Activated CD8-positive, alpha-beta T cell treated with anti-CD3 and anti-CD28 coated beads for 36 hours (primary cell): Measurements from ENCODE around the gene CDH6. TPM values are rescaled to one million over a fixed set of nuclear protein-coding genes. Genes with fewer than 3 reads are reported as not detected.

Source experiments
- ATAC-seq: fragments of 200-7000 bp; cut with Tn5 transposase; one replicate; pipeline ENCODE4 v1.10.0; 2021; ENCODE audit warnings: mild to moderate bottlenecking, moderate library complexity
- CTCF ChIA-PET: fragments of 350-600 bp; sonication (Branson Sonifier 250); formaldehyde crosslinking; loops from one replicate; lab custom pipeline; 2021; ENCODE audit warnings: antibody characterized with exemption; lab: Charles Lee
- POLR2A ChIA-PET: fragments of 350-600 bp; sonication (Branson Sonifier 250); formaldehyde crosslinking; loops from one replicate; lab custom pipeline; 2021; ENCODE audit warnings: antibody characterized with exemption; lab: Charles Lee
- DNase-seq: peaks from one replicate; pipeline ENCODE4 v3.0.0-alpha.2; 2020
- H3K27ac Mint-ChIP-seq: one replicate; pipeline ENCODE4 v1.8.0; 2021; ENCODE audit warnings: mild to moderate bottlenecking, mixed read lengths
- H3K27me3 Mint-ChIP-seq: one replicate; pipeline ENCODE4 v1.8.0; 2021; ENCODE audit warnings: mixed read lengths
- H3K36me3 Mint-ChIP-seq: one replicate; pipeline ENCODE4 v1.8.0; 2021; ENCODE audit warnings: low read depth, mixed read lengths
- H3K4me1 Mint-ChIP-seq: one replicate; pipeline ENCODE4 v1.8.0; 2021; ENCODE audit warnings: low read depth, mixed read lengths
- H3K4me3 Mint-ChIP-seq: one replicate; pipeline ENCODE4 v1.8.0; 2021; ENCODE audit warnings: mild to moderate bottlenecking, moderate library complexity, mixed read lengths
- H3K9me3 Mint-ChIP-seq: one replicate; pipeline ENCODE4 v1.8.0; 2021; ENCODE audit warnings: mixed read lengths
- CTCF ChIP-seq: fragments of 200-600 bp; IDR thresholded peaks from one replicate; pipeline ENCODE4 v1.8.0; 2022; ENCODE audit warnings: antibody characterized with exemption, mild to moderate bottlenecking
- intact Hi-C: fragments of 100-400 bp; cut with micrococcal nuclease; formaldehyde crosslinking; loops from one replicate; pipeline ENCODE4 v1.10.0; 2022
- total RNA-seq, 2 experiments: library from RNA; stranded (reverse); gene quantifications; one replicate each; pipeline ENCODE4 v1.2.3, GENCODE V29; 2021

CDH6 gene
- total RNA-seq, 2 experiments from 2014 or later = not detected

DNA sequence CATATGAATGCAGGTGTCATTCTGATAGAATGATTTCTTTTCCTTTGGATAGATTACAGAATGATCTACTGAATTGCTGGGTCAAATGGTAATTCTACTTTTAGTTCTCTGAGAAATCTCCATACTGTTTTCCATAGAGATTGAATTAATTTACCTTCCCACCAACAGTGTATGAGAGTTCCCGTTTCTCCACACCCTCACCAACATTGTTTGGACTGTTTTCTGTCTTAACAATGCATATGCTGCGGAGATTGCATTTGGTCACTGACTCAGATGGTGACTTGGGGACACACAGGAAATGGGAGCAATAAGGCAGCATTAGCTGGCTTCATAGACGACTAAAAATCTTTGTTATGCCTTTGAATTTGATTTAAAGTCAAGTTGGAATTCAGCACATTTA, 95.9 kb downstream of the CDH6 start:
- POLR2A ChIA-PET = no interaction called here
- Mint-ChIP-seq H3K4me1 (no peaks in the 10 kb centered on the region), H3K4me3 (no peak overlapping the region), H3K27me3 (no peaks in the 10 kb centered on the region), H3K36me3 (no peaks in the 10 kb centered on the region), H3K9me3 (no peaks in the 10 kb centered on the region), H3K27ac (no peak overlapping the region)
- CTCF ChIA-PET = no interaction called here
- intact Hi-C loops = no loop called here
- no peak for DNase-seq
- no peak for ATAC-seq
- TF ChIP-seq CTCF = no peak

- no peaks in the 10 kb centered on the region for H3K27me3 Mint-ChIP-seq
- no peaks in the 10 kb centered on the region for H3K4me1 Mint-ChIP-seq
- ATAC-seq (no peak), DNase-seq (no peak)
- TF ChIP-seq CTCF = no peak
- intact Hi-C loops = no loop called here
- CTCF ChIA-PET = no interaction called here
- POLR2A ChIA-PET = no interaction called here
- H3K27ac Mint-ChIP-seq = no peak overlapping the region
- H3K9me3 Mint-ChIP-seq = no peaks in the 10 kb centered on the region
- no peak overlapping the region for H3K4me3 Mint-ChIP-seq
- no peaks in the 10 kb centered on the region for H3K36me3 Mint-ChIP-seq
These were observed 97.9 kb downstream of the CDH6 start for GRCh38 chr5:31291323-31291854.

GRCh38 chr5:31300501-31300900, 107.0 kb downstream of the CDH6 start:
- POLR2A ChIA-PET = no interaction called here
- Mint-ChIP-seq H3K36me3 (no peaks in the 10 kb centered on the region), H3K9me3 (no peaks in the 10 kb centered on the region), H3K4me1 (no peaks in the 10 kb centered on the region), H3K27me3 (no peaks in the 10 kb centered on the region), H3K4me3 (no peak overlapping the region), H3K27ac (no peak overlapping the region)
- DNase-seq (no peak), ATAC-seq (no peak)
- TF ChIP-seq CTCF = no peak
- intact Hi-C loops = no loop called here
- CTCF ChIA-PET = no interaction called here

DNA sequence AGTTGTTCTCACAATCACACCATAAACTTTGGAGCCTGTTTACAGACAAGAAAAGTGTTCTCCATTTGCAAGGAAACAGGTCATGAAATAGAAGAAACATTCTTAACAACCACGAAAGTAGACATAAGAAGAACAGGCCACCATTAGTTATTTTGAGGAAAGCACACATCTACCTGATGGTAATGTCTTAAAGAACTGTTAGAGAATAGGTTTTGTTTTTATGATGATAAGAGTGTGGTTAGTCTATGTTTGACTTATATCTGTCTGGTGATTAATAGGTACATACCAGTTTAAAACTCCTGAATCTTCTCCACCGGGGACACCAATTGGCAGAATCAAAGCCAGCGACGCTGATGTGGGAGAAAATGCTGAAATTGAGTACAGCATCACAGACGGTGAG, 108.3 kb downstream of the CDH6 start:
- ATAC-seq (no peak), DNase-seq (no peak)
- ChIA-PET POLR2A (no interaction called here), CTCF (no interaction called here)
- H3K27ac Mint-ChIP-seq = no peak overlapping the region
- intact Hi-C loops = no loop called here
- H3K4me1 Mint-ChIP-seq = no peaks in the 10 kb centered on the region
- no peak overlapping the region for H3K4me3 Mint-ChIP-seq
- no peaks in the 10 kb centered on the region for H3K9me3 Mint-ChIP-seq
- H3K36me3 Mint-ChIP-seq = no peaks in the 10 kb centered on the region
- TF ChIP-seq CTCF = no peak
- H3K27me3 Mint-ChIP-seq = no peaks in the 10 kb centered on the region

- intact Hi-C loops = no loop called here
- no peaks in the 10 kb centered on the region for H3K4me1 Mint-ChIP-seq
- H3K36me3 Mint-ChIP-seq = no peaks in the 10 kb centered on the region
- H3K27me3 Mint-ChIP-seq = no peaks in the 10 kb centered on the region
- ATAC-seq (no peak), DNase-seq (no peak)
- H3K27ac Mint-ChIP-seq = no peak overlapping the region
- no peaks in the 10 kb centered on the region for H3K9me3 Mint-ChIP-seq
- TF ChIP-seq CTCF = no peak
- POLR2A ChIA-PET = no interaction called here
- no peak overlapping the region for H3K4me3 Mint-ChIP-seq
- CTCF ChIA-PET = no interaction called here
These were observed 110.2 kb downstream of the CDH6 start for GRCh38 chr5:31303688-31304087.
